Measurements from ENCODE around the gene TACC2.

TACC2 gene

GRCh38 chr10:121988361-121989324 is at the start of gene TACC2:
Gene TACC2 (plus strand): TSS chr10:121989163. CDS start chr10:122021982, 32,819 bp downstream.
- no peak within 1 kb of the TSS for H3K4me3 ChIP-seq (ENCODE audit: low read depth in 1 of 2, low read length in 2 of 2)
- no peak for DNase-seq

DNA sequence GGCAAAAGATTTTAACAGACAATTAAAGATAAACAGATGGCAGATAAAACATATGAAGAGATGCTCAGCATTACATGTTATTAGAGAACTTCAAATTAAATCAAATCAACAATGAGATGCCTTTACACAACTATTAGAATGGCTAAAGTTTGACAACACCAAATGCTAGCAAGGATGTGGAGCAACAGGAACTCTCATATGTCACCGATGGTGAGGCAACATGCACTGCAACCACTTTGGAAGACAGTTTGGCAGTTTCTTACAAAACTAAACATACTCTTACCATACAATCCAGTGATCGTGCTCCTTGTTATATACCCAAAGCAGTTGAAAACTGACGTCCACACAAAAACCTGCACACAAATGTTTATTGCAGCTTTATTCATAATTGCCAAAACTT is 47.4 kb upstream of the TACC2 start:
- H3K27ac ChIP-seq (ENCODE audit: low read length), result no peak overlapping the region
- no peaks in the 10 kb centered on the region for H4K20me1 ChIP-seq (ENCODE audit: insufficient read depth, low read length)
- no peaks in the 10 kb centered on the region for H3K79me2 ChIP-seq (ENCODE audit: insufficient read depth, low read length)
- no peak overlapping the region for H3K4me3 ChIP-seq (ENCODE audit: low read depth in 1 of 2, low read length in 2 of 2)
- no peak overlapping the region for H2AFZ ChIP-seq (ENCODE audit: low read depth, low read length)
- no peak for TF ChIP-seq CTCF (IDR thresholded peaks at IDR 0.05; ENCODE audit: borderline replicate concordance, extremely low read depth, low read length, poor library complexity, severe bottlenecking)
- TF ChIP-seq EZH2 (IDR thresholded peaks at IDR 0.05; ENCODE audit: borderline replicate concordance, low read depth, low read length, severe bottlenecking), result no peak
- no peaks in the 10 kb centered on the region for H3K27me3 ChIP-seq (ENCODE audit: insufficient read depth, low read length, poor library complexity)
- ATAC-seq (ENCODE audit: insufficient read depth, low read depth) (no peak), DNase-seq (no peak)
- no peak overlapping the region for H3K9ac ChIP-seq (ENCODE audit: low read depth, low read length)
- H3K4me1 ChIP-seq (ENCODE audit: insufficient read depth, low read length), result no peaks in the 10 kb centered on the region
- no peak overlapping the region for H3K4me2 ChIP-seq (ENCODE audit: insufficient read depth, low read length)
- H3K36me3 ChIP-seq (ENCODE audit: insufficient read depth, low read length), result no peaks in the 10 kb centered on the region
- H3K9me3 ChIP-seq (ENCODE audit: insufficient read depth, low read length, severe bottlenecking), result no peaks in the 10 kb centered on the region

More at GRCh38 chr10:121988361-121989324, at the start of gene TACC2:
- no peak within 1 kb of the TSS; the same call in 1 of the 2 replicates for H3K4me2 ChIP-seq (ENCODE audit: insufficient read depth, low read length)
- no peak within 1 kb of the TSS for H2AFZ ChIP-seq (ENCODE audit: low read depth, low read length)
- peaks cover 6% of the 10 kb centered on the region for H3K9me3 ChIP-seq (ENCODE audit: insufficient read depth, low read length, severe bottlenecking)
- no peak for ATAC-seq (ENCODE audit: insufficient read depth, low read depth)
- no peaks in the 10 kb centered on the region for H3K36me3 ChIP-seq (ENCODE audit: insufficient read depth, low read length)
- H4K20me1 ChIP-seq (ENCODE audit: insufficient read depth, low read length), result no peaks in the 10 kb centered on the region
- no peaks in the 10 kb centered on the region for H3K79me2 ChIP-seq (ENCODE audit: insufficient read depth, low read length)
- 0 out of 2 replicates have a peak, but pooled peaks cover 2% of the 10 kb centered on the region for H3K4me1 ChIP-seq (ENCODE audit: insufficient read depth, low read length)
- no peak within 1 kb of the TSS for H3K27ac ChIP-seq (ENCODE audit: low read length)
- H3K9ac ChIP-seq (ENCODE audit: low read depth, low read length), result no peak within 1 kb of the TSS
- no peaks in the 10 kb centered on the region for H3K27me3 ChIP-seq (ENCODE audit: insufficient read depth, low read length, poor library complexity)
- TF ChIP-seq EZH2 (IDR thresholded peaks at IDR 0.05; ENCODE audit: borderline replicate concordance, low read depth, low read length, severe bottlenecking) (no peak), CTCF (IDR thresholded peaks at IDR 0.05; ENCODE audit: borderline replicate concordance, extremely low read depth, low read length, poor library complexity, severe bottlenecking) (no peak)

GRCh38 chr10:121942749-121943416 is 46.1 kb upstream of the TACC2 start:
- H3K27me3 ChIP-seq (ENCODE audit: insufficient read depth, low read length, poor library complexity), result no peaks in the 10 kb centered on the region
- DNase-seq, result no peak
- H3K9me3 ChIP-seq (ENCODE audit: insufficient read depth, low read length, severe bottlenecking), result no peaks in the 10 kb centered on the region
- no peaks in the 10 kb centered on the region for H3K79me2 ChIP-seq (ENCODE audit: insufficient read depth, low read length)
- no peaks in the 10 kb centered on the region for H4K20me1 ChIP-seq (ENCODE audit: insufficient read depth, low read length)
- H3K36me3 ChIP-seq (ENCODE audit: insufficient read depth, low read length), result no peaks in the 10 kb centered on the region
- no peak overlapping the region for H3K9ac ChIP-seq (ENCODE audit: low read depth, low read length)
- H3K4me1 ChIP-seq (ENCODE audit: insufficient read depth, low read length), result no peaks in the 10 kb centered on the region
- H3K4me2 ChIP-seq (ENCODE audit: insufficient read depth, low read length), result no peak overlapping the region
- no peak overlapping the region for H3K27ac ChIP-seq (ENCODE audit: low read length)
- no peak overlapping the region for H2AFZ ChIP-seq (ENCODE audit: low read depth, low read length)
- TF ChIP-seq EZH2 (IDR thresholded peaks at IDR 0.05; ENCODE audit: borderline replicate concordance, low read depth, low read length, severe bottlenecking) (no peak), CTCF (IDR thresholded peaks at IDR 0.05; ENCODE audit: borderline replicate concordance, extremely low read depth, low read length, poor library complexity, severe bottlenecking) (no peak)
- H3K4me3 ChIP-seq (ENCODE audit: low read depth in 1 of 2, low read length in 2 of 2), result no peak overlapping the region
- ATAC-seq (ENCODE audit: insufficient read depth, low read depth), result no peak

Measured in DND-41 (cell line).